NCI-H2081 treated with DMSO at 0.1 percent for 48 hours (cell line): ENCODE measurements around the gene SMIM1.
A peak's percentile ranks its signal among the peaks of the same experiment; 100 is the strongest.
"Not testable (repeated sequence)": the region's sequence is repeated elsewhere in the genome, so short reads cannot be mapped to it uniquely, and the experiment has no call there.

Source experiments
- DNase-seq: peaks from one replicate; lab custom pipeline; 2025; lab: John Stamatoyannopoulos, UW

SMIM1 gene

GRCh38 chr1:3736708-3737107, 35.8 kb upstream of the SMIM1 start:
- no peak for DNase-seq

DNA sequence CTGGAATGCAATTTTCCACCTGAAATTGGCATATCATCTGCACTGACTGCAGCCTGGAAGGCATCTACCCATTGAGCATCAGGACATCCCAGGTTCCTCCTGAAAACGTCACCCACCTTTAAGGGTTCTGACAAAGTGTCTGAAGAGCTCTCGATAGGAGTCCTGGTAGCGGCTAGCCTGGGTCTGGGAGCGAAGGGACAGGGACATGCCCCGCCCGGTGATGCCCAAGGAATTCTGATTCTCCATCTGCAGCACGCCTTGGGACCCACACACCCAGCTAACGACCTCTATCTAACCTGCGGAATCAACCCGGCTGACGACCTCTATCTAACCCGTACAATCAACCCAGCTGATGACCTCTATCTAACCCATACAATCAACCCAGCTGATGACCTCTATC, 33.6 kb upstream of the SMIM1 start:
- no peak for DNase-seq

DNA sequence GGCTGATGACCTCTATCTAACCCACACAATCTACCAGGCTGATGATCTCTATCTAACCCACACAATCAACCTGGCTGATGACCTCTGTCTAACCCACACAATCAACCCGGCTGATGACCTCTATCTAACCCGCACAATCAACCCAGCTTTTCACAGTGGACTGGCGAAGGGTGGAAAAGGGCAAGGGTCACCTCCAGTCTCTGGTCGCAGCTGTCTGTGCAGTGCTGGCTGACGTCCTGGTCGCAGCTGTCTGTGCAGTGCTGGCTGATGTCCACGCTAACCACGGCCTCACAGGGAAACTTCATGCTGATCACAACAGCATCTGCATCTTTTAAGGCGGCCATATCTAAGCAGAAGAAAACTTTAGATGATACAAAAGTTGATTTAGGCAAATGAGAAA, 32.5 kb upstream of the SMIM1 start:
- no peak for DNase-seq

- DNase-seq, result no peak
These were observed 31.8 kb upstream of the SMIM1 start for GRCh38 chr1:3740752-3741151.

GRCh38 chr1:3741566-3742438, 30.7 kb upstream of the SMIM1 start:
- DNase-seq, result no peak

DNA sequence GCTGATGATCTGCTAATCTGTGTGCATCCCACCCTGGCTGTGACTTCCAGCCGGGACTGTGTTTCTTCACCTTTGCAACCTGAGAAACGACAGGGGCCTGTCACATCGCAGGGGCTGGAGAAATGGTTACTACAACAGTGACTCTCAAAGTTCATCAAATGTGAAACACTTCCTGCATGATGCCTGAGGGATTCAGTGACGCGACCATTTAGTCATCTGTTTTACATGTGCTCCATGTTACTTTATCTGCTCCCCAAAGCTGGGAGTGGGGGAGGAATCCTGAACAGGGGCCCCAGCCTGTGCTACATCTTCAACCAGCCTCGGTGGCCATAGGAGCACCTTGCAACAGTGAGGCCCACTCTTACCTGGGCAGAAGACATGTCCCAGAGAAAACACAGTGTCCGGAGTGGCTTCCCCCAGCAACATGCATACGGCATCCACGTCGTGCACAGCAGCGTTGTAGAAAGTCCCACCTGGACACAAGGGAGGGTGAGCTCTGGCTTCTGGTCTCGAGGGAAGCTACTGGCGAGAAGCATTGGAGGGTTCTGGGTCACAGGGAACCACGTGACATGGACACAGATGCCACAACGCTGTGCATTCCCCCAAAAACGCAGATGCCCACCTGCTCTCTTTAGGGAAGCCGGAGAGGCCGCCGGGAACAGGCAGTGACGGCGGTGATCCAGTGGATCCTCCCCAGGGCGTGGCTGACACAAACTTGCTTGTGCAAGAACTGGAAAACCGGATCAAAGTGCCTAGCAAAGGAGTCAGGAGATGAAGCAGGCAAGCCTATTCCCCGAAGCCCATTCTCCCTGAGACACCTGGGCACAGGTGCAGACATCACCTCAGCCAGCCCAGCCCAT, 29.9 kb upstream of the SMIM1 start:
- DNase-seq, result no peak

DNA sequence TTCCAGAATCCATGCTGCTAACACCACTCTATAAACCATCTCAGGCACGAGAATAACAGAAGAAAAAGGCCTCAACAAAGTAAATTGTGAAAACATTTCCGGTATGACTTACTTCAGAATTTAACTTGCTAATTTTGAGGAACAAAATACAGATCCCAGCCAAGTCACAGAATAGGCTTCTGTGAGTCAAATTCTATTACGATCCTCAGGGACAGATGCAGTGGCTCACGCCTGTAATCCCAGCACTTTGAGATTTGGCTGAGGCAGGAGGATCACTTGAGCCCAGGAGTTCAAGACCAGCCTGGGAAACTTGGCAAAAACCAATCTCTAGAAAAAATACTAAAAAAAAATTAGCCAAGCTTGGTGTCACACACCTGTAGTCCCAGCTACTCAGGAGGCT, 29.1 kb upstream of the SMIM1 start:
- no peak for DNase-seq

DNA sequence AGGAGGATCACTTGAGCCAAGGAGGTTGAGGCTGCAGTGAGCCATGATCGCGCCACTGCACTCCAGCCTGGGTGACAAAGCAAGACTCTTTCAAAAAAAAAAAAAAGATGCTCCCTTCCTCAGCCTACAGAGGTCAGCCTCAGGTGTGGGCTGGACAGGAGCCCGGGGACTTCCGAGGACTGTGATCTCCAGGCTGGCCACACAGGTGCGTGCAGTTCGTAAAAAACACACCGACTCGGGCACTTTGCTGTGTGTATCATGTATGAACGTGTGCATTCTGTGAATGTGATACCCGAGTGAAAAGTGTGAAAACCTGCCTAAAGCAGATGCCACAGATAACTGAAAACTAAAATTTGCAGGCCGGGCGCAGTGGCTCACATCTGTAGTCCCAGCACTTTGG, 28.7 kb upstream of the SMIM1 start:
- no peak for DNase-seq

- no peak for DNase-seq
These were observed 27.9 kb upstream of the SMIM1 start for GRCh38 chr1:3744646-3745045.

GRCh38 chr1:3745071-3745470, 27.5 kb upstream of the SMIM1 start:
- no peak for DNase-seq

DNA sequence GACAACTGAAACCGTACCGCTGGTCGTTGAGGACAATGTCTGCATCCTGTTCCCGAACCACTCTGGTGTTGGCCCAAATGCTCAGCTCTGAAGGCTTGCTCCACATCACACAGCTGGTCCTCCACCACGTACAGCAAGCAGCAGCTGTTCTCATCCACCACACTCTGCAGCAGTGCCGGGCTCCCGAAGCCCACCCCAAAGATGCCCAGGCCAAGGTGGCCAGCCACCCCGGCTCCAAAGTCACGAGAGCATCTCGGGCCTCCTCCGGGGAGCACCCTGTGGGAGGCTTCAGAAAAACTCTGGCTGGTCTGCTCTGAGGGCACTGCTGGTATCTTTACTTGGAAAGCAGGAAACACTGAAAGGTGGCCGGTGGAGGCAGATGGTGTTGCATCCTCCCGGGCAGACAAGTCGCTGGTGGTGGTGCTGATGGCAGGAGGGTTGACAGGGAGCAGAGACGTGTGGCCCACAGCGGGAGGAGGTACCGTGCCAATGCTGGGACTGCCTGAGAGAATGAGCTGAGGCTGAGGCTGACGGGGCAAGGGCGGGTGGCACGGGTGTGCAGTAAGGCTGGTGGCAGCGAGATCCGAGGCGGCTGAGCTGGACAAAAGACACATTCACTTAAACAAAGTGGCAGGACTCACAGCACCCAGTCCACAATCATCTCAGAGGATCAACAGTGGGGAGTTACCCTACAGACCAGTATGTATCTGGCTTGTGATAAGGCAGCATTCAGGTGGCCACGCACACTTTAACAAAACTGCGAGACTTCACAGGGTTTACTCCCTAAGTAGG, 26.8 kb upstream of the SMIM1 start:
- DNase-seq, result no peak

DNA sequence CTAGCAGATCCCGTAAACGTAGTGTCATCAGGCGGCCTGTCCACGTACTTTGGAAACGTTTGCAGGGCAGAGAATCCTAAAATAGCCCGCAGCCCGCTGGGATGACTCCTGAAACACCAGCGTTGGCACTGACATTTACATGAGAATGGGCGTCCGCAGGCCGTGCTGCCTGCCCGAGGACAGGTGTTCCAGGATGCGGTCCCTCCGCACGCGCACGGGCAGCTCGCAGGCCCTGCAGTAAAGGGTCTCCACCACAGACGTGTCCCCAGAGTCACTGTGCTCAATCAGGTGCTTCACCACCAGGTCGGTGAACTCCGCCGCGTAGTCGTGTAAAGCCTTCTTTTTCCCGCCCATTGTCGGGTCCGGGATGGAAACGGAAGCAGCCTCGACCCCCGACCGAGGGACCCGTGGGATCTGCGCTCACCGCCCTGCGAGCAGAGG, 26.1 kb upstream of the SMIM1 start:
- DNase-seq, result no peak

DNA sequence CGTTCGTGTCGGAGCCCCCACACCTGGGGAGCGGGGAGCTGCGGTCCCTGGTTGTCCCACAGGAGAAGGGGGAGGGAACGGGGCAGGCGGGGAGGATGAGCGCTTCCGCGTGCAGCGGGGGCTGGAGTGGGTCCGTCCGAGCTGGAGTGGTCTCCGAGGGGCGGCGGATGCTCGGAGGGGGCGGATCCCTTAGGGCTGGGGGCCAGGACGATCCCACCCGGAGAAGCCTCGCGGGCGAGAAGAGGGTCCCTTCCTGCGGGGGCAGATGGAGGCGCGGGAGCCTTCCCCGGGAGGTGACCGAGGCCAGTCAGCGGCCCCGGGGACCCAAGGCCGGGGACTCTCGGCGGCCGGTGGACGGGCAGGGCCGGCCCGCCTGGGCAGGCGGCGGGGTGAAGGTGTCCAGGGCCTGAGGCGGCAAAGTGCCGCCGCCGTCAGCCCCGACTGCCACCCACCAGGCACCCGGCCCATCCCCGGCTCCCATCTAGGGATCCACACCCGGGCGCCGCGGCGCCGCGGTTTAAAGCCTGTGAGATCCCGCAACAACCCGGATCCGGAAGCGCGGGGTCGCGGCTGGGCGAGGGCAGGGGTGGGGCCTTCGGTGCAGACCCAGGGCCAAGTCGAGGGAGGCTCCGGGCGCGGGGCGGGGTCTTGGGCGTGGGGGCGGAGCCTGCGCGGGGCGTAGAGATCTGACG, 25.6 kb upstream of the SMIM1 start:
- peak; percentile 23 for DNase-seq

- DNase-seq, result no peak
These were observed 25.1 kb upstream of the SMIM1 start for GRCh38 chr1:3747522-3747848.

GRCh38 chr1:3747903-3748302, 24.6 kb upstream of the SMIM1 start:
- no peak for DNase-seq

GRCh38 chr1:3748316-3748900, 24.1 kb upstream of the SMIM1 start:
- not testable (repeated sequence) for DNase-seq

DNA sequence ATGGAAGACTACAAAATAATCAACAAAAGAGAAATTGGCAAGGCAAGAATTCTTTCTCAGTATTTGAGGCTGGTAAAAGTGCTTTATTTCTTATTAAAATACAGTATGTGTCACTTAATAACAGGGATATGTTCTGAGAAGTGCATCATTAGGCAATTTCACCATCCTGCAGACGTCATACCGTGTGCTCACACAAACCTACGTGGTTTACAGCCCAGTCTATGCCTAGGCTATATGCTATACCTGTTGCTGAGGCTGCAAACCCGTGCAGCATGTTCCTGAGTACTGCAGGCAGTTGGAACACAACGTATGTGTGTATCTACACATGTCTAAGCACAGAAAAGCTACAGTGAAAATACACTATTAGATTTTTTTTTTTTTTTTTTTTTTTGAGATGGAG, 23.0 kb upstream of the SMIM1 start:
- DNase-seq, result no peak

GRCh38 chr1:3750741-3751140, 21.8 kb upstream of the SMIM1 start:
- DNase-seq, result no peak

DNA sequence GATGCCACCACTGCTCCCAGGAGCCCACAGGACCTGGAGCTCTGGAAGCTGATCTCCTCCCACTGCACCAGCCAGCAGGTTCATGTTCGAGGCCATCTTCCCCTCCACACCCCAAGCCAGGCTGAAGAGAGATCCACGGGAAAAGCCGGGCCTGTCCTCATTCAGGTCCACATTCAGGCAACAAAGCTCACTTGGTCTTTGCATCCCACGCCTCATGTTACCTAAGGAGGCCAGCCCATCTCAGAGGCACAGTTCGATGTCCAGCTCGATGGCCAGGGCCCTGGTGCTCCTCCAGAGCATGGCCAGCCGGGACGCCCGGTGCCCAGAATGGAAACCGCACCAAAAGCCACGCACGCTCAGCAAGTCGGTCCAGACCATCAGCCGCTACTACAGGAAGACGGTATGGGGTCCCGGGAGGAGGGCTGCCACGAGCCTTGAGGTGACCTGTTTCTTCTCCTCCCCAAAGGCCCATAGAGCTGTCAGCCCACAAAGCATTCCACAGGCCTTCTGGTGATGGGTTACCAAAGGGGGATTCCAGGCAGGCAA, 20.1 kb upstream of the SMIM1 start, which contains the start of gene CCDC27:
CCDC27 (plus strand) TSS at position 51 of the 546 bp plus-strand sequence; CDS start at position 83, 32 bp downstream.
- no peak for DNase-seq

- DNase-seq, result no peak
These were observed 18.7 kb upstream of the SMIM1 start for GRCh38 chr1:3753656-3754454.
